Middle frontal gyrus (tissue), 1 donor: ENCODE data around the gene PAM16.
"Not testable (repeated sequence)": the region's sequence is repeated elsewhere in the genome, so short reads cannot be mapped to it uniquely, and the experiment has no call there.

Experiments
- DNase-seq: peaks from one replicate; pipeline ENCODE4 v3.0.0-alpha.2; 2015; ENCODE audit warnings: low spot score; ENCODE audit errors: extremely low spot score

The PAM16 gene

GRCh38 chr16:4353675-4354074 lies 2.6 kb upstream of the PAM16 start:
- DNase-seq, result no peak

- DNase-seq, result no peak
Observed at GRCh38 chr16:4352843-4353242, 1.7 kb upstream of the PAM16 start.

- no peak for DNase-seq
Observed at GRCh38 chr16:4351880-4352279, 759 bp upstream of the PAM16 start.

- DNase-seq, result no peak
Observed at GRCh38 chr16:4350365-4350786, 745 bp downstream of the PAM16 start.

- DNase-seq, result no peak
Observed at GRCh38 chr16:4349332-4349731, 1.8 kb downstream of the PAM16 start.

- no peak for DNase-seq
Observed at GRCh38 chr16:4347765-4348509, 3.2 kb downstream of the PAM16 start.

- DNase-seq, result no peak
Observed at GRCh38 chr16:4347010-4347409, 4.1 kb downstream of the PAM16 start.

- no peak for DNase-seq
Observed at GRCh38 chr16:4345836-4346781, 5.0 kb downstream of the PAM16 start.

- DNase-seq, result peak; percentile 63
Observed at GRCh38 chr16:4344983-4345835, 5.9 kb downstream of the PAM16 start.

GRCh38 chr16:4344300-4344982 lies 6.7 kb downstream of the PAM16 start:
- not testable (repeated sequence) for DNase-seq

GRCh38 chr16:4342866-4343744 lies 8.0 kb downstream of the PAM16 start:
- DNase-seq, result no peak

- DNase-seq, result no peak
Observed at GRCh38 chr16:4341250-4341649, 9.9 kb downstream of the PAM16 start.

GRCh38 chr16:4340443-4340842 lies 10.7 kb downstream of the PAM16 start:
- DNase-seq, result no peak

GRCh38 chr16:4339909-4340308 lies 11.2 kb downstream of the PAM16 start:
- DNase-seq, result no peak

- no peak for DNase-seq
Observed at GRCh38 chr16:4339455-4339854, 11.7 kb downstream of the PAM16 start.

GRCh38 chr16:4338712-4339299 lies 12.3 kb downstream of the PAM16 start:
- no peak for DNase-seq

- no peak for DNase-seq
Observed at GRCh38 chr16:4338125-4338582, 13.0 kb downstream of the PAM16 start.

GRCh38 chr16:4337540-4338088 lies 13.5 kb downstream of the PAM16 start:
- no peak for DNase-seq
